Hematopoietic multipotent progenitor cell treated with erythropoietin and hydrocortisone succinate and interleukin-3 and kit ligand, for 8 days (in vitro differentiated cells): ENCODE data around the gene HAGH.
A peak's percentile ranks its signal among the peaks of the same experiment; 100 is the strongest.
"Not testable (repeated sequence)": the region's sequence is repeated elsewhere in the genome, so short reads cannot be mapped to it uniquely, and the experiment has no call there.

Source experiments
- DNase-seq: peaks from one replicate; pipeline ENCODE4 v3.0.0-alpha.2; 2015

The HAGH gene

GRCh38 chr16:1826691-1827573 lies at the start of gene HAGH, which contains the start of gene FAHD1:
Gene HAGH, minus strand, starts transcription at chr16:1826825. Its CDS starts 38 bp downstream, at chr16:1826787.
Gene FAHD1, plus strand, starts transcription at chr16:1827206. Its CDS starts 33 bp downstream, at chr16:1827239.
- peak; percentile 93 for DNase-seq

DNA sequence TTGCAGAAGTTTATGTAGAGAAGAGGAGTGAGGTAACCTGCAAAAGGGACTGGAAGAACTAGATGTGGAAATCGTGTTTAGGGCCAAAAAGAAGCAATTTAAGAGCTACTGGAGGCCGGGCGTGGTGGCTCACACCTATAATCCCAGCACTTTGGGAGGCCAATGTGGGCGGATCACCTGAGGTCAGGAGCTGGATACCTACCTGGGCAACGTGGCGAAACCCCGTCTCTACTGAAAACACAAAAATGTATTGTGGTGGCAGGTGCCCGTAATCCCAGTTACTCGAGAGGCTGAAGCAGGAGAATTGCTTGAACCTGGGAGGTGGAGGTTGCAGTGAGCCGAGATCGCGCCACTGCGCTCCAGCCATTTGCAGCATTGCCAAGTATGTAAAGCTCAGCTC lies 49.4 kb upstream of the HAGH start:
- not testable (repeated sequence) for DNase-seq

GRCh38 chr16:1874854-1875253 lies 48.2 kb upstream of the HAGH start:
- DNase-seq = no peak

DNA sequence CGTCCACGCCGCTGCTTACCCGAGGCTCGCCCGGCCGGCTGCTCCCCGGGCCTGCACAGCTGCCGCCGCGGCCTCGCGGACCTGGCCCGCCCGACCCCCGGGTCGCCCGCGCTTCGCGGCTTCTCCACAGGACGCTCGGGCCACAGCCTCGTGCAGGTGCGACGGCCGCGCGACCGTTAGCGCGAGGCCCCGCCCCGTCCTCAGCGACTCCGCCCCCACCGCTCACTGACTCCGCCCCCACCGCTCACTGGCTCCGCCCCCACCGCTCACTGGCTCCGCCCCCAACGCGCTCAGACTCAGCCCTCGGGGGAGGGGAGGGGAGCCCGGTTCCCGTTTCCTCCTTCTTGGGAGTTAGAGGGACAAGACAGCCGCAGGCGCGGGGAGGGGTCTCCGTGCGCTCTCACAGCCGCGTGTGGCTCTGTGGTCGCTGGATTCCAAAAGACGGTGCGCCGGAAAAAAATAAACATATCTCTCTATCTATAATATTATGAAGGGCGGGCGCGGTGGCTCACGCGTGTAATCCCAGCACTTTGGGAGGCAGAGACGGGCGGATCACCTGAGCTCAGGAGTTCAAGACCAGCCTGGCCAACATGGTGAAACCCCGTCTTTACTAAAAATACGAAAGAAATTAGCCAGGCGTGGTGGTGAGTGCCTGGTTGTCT lies 45.5 kb upstream of the HAGH start, which contains the start of gene MEIOB:
MEIOB (minus strand) TSS at position 191 of the 662 bp plus-strand sequence. CDS start 3,989 bp downstream, outside the sequence.
- peak; percentile 52 for DNase-seq

- no peak for DNase-seq
Observed at GRCh38 chr16:1870365-1871082, 43.9 kb upstream of the HAGH start.

GRCh38 chr16:1865902-1866690 lies 39.5 kb upstream of the HAGH start:
- no peak for DNase-seq

DNA sequence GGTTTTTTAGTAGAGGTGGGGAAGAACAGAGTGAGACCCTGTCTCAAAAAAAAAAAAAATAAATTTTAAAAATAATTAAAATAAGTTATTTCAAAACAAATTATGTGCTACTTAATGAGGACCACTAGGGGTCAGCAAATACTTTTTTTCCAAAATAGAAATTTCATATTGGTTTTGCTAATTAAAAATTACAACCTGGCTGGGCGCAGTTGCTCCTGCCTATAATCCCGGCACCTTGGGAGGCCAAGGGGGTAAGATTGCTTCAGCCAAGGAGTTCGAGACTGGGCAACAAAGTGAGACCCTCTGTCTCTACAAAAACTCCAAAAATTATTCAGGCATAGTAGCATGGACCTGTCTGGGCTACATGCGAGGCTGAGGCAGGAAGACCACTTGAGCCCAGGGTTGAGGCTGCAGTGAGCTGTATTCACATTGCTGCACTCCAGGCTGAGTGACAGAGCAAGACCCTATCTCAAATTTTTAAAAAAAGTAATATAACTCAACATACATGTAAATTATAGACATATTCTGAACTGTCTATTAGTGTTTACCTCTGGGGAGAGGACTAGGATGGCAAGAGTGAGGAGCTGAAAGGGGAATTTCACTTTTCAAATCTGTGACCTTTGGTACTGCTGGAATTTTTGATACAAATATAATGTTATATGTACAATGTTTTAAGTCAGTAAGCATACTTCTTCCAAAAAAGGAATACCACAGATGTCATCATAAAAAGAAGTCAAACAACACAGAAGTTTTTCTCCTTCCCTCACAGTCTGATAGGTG lies 37.2 kb upstream of the HAGH start:
- peak; percentile 63 for DNase-seq

- no peak for DNase-seq
Observed at GRCh38 chr16:1862394-1862793, 35.8 kb upstream of the HAGH start.

- DNase-seq = no peak
Observed at GRCh38 chr16:1861730-1862129, 35.1 kb upstream of the HAGH start.

- DNase-seq = peak; percentile 73
Observed at GRCh38 chr16:1859650-1860049, 33.0 kb upstream of the HAGH start.

DNA sequence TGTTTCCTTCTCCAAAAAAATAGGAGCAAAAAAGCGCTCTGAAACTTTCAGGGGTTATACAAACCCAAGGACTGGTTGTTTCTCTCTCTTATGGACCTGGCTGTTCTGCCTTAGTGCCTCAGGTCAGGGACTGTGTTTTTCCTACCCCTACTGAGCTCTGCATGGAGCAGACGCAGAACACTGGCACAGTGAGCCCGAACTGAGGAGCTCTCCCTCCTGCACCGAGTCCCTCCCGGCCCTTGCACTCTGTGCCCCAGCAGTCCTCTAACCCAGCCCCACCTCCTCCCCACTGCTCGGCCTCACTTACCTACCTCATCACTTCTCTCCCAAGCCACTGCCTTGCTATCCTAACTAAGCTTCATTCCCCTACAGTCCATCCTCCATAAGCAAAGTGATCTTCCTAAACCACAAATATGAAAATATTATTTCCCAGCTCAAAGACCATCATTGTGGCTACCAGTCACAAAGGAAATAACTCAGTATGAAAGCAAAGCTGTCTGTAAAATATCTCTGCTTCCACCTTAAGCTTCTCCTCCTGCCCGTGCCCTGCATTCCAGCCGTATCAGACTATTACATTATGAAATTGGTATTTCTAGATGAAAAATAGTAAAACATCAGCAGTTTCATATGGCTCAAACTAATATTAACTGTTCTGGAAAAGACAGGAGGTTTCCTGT lies 31.7 kb upstream of the HAGH start:
- DNase-seq = no peak

GRCh38 chr16:1857433-1858097 lies 30.9 kb upstream of the HAGH start:
- DNase-seq = no peak

DNA sequence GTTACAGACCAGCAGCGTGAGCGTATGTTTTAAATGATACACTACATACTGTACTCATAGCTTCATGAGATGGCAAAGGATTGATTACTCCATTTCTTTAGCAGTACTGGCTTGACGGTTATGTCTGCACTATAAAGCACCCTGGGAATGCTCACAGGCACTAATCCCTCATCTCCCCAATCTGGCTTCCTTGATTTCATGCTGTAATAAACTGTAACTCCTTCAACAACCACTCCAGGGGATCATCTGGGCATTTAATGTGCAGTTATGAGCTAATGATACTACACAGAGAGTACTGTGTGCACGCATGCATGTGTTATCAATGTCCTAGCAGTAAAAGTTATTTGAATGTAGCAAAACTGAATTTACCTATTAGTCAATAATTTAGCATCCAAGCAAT lies 25.2 kb upstream of the HAGH start:
- no peak for DNase-seq

DNA sequence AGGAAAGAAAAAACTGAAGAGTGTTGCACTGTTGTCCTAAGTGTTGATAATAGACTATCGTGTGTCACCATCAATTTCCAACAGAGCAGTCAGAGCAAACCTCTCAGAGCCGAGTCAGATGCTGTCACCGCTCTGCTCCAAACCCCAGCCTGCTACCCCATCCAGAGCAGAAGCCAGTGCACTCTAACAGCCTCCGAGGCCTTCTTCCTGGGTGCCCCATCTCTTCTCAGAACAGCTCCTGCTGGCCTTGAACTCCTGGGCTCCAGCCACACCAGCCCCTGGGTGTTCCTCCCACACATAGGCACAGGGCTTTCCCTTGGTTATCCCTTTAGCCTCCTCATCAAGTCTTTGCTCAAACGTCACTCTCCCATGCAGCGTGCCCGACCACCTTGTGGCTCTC lies 24.4 kb upstream of the HAGH start:
- no peak for DNase-seq

DNA sequence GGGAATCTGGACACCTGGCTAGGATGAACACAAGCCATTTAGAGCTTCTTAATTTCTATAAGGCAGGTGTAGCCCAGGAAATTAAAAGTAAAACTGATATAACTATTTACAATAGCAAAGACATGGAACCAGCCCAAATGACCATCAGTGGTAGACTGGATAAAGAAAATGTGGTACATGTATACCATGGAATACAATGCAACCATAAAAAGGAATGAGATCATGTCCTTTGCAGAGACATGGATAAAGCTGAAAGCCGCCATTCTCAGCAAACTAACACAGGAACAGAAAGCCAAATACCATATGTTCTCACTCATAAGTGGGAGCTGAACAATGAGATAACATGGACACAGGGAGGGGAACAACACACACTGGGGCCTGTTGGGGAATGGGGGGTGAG lies 19.8 kb upstream of the HAGH start:
- no peak for DNase-seq

DNA sequence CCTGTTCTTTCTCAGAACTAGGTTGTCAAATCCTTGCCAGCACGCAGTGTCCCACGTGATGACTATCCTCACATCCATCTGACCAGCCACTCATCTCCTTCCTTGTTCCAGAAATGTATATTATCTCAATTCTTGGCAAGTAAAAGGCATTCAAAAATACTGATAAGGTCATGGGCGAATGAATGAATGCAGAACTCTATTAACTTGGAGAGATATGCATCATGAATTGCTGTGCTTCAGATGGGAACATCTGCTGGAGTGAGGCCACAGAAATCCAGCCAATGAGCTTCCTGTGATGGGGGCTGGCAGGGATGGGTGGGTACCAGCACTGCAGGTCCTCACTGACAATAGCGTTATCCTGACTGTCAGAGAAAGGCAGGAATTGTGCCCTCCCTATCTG lies 19.4 kb upstream of the HAGH start:
- DNase-seq = no peak

DNA sequence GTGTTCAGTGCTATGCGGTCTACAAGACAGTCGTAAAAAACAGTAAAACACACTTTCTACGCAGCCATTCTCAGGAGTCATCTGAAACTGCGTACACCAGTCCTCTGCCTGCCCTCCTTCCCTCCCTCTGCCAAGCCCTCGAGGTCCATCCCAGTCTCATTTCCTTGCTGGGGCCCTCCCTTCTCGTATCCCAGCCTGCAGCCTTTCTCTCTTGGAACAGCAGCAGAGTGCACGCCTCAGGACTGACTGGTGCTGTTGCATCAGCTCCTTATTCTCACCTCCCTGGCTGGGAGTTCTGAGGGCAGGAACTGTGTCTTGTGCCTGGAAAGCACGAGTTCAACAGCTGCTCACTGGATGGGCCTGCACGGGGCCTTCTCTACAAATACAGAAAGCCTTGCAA lies 12.9 kb upstream of the HAGH start:
- DNase-seq = no peak

- DNase-seq = no peak
Observed at GRCh38 chr16:1834096-1834495, 7.5 kb upstream of the HAGH start.

GRCh38 chr16:1832838-1833454 lies 6.3 kb upstream of the HAGH start:
- peak; percentile 98 for DNase-seq
